Muscle layer of colon (tissue), 2 donors: ENCODE results near the gene PPP2R5A.
"Not testable (repeated sequence)": the region's sequence is repeated elsewhere in the genome, so short reads cannot be mapped to it uniquely, and the experiment has no call there.

ENCODE experiments used
- H3K27ac ChIP-seq: one replicate; pipeline ENCODE4 v1.7.0; 2013; ENCODE audit warnings: low read depth, mild to moderate bottlenecking, low read length, moderate library complexity
- H3K27me3 ChIP-seq, 2 donors: one replicate each; pipeline ENCODE4 v1.7.0; 2013; ENCODE audit warnings: low read length in 2 of 2, mild to moderate bottlenecking in 2 of 2; ENCODE audit not compliant: insufficient read depth in 2 of 2, control insufficient read depth in 1 of 2
- H3K36me3 ChIP-seq: one replicate; pipeline ENCODE4 v1.7.0; 2013; ENCODE audit warnings: mild to moderate bottlenecking, low read length; ENCODE audit not compliant: insufficient read depth
- H3K4me1 ChIP-seq: one replicate; pipeline ENCODE4 v1.7.0; 2013; ENCODE audit warnings: mild to moderate bottlenecking, low read length; ENCODE audit not compliant: insufficient read depth
- H3K4me3 ChIP-seq, 2 donors: one replicate each; pipeline ENCODE4 v1.7.0; 2013; ENCODE audit warnings: low read length in 2 of 2, low read depth in 1 of 2, mild to moderate bottlenecking in 1 of 2, moderate library complexity in 1 of 2
- H3K9ac ChIP-seq: one replicate; pipeline ENCODE4 v1.7.0; 2013; ENCODE audit warnings: low read length
- H3K9me3 ChIP-seq: one replicate; pipeline ENCODE4 v1.7.0; 2013; ENCODE audit warnings: mild to moderate bottlenecking, low read length
- donor health status: abdominal sarcoma.
- donor health status: Adenocarcinoma of cecum.

Gene PPP2R5A

GRCh38 chr1:212270564-212270963, 14.6 kb upstream of the PPP2R5A start:
- no peaks in the 10 kb centered on the region for H3K36me3 ChIP-seq
- H3K9ac ChIP-seq: no peak overlapping the region
- H3K9me3 ChIP-seq: no peaks in the 10 kb centered on the region
- no peaks in the 10 kb centered on the region for H3K4me1 ChIP-seq
- no peak overlapping the region for H3K27ac ChIP-seq
- no peaks in the 10 kb centered on the region for H3K27me3 ChIP-seq
- H3K4me3 ChIP-seq: no peak overlapping the region

- no peaks in the 10 kb centered on the region for H3K4me1 ChIP-seq
- no peak overlapping the region for H3K27ac ChIP-seq
- H3K9me3 ChIP-seq: no peaks in the 10 kb centered on the region
- H3K9ac ChIP-seq: no peak overlapping the region
- H3K27me3 ChIP-seq: no peaks in the 10 kb centered on the region
- H3K4me3 ChIP-seq: no peak overlapping the region
- no peaks in the 10 kb centered on the region for H3K36me3 ChIP-seq
Observed at GRCh38 chr1:212271234-212271633, 14.0 kb upstream of the PPP2R5A start.

- Histone ChIP-seq H3K9me3 (no peaks in the 10 kb centered on the region), H3K9ac (no peak overlapping the region), H3K4me3 (no peak overlapping the region), H3K36me3 (no peaks in the 10 kb centered on the region), H3K4me1 (no peaks in the 10 kb centered on the region), H3K27me3 (no peaks in the 10 kb centered on the region), H3K27ac (no peak overlapping the region)
Observed at GRCh38 chr1:212271823-212272485, 13.3 kb upstream of the PPP2R5A start.

- Histone ChIP-seq H3K4me1 (peaks cover 6% of the 10 kb centered on the region), H3K9ac (no peak overlapping the region), H3K9me3 (no peaks in the 10 kb centered on the region), H3K4me3 (no peak overlapping the region), H3K36me3 (no peaks in the 10 kb centered on the region), H3K27me3 (no peaks in the 10 kb centered on the region), H3K27ac (no peak overlapping the region)
Observed at GRCh38 chr1:212281590-212281989, 3.6 kb upstream of the PPP2R5A start.

GRCh38 chr1:212283741-212284140, 1.5 kb upstream of the PPP2R5A start:
- Histone ChIP-seq H3K9me3 (no peaks in the 10 kb centered on the region), H3K4me3 (peak overlapping the region in 1 of 2 donors; percentile 79), H3K36me3 (no peaks in the 10 kb centered on the region), H3K9ac (no peak overlapping the region), H3K4me1 (peaks cover 15% of the 10 kb centered on the region), H3K27me3 (no peaks in the 10 kb centered on the region), H3K27ac (no peak overlapping the region)

- Histone ChIP-seq H3K9ac (peak overlapping the region; percentile 76), H3K4me3 (peak overlapping the region; percentile 79 to 95), H3K27ac (peak overlapping the region; percentile 67), H3K36me3 (no peaks in the 10 kb centered on the region), H3K4me1 (peaks cover 16% of the 10 kb centered on the region), H3K9me3 (no peaks in the 10 kb centered on the region), H3K27me3 (no peaks in the 10 kb centered on the region)
Observed at GRCh38 chr1:212284332-212284743, 872 bp upstream of the PPP2R5A start.

- no peaks in the 10 kb centered on the region for H3K9me3 ChIP-seq
- peaks cover 20% of the 10 kb centered on the region for H3K4me1 ChIP-seq
- peak overlapping the region; percentile 94 to 98 for H3K4me3 ChIP-seq
- peak overlapping the region; percentile 83 for H3K9ac ChIP-seq
- no peaks in the 10 kb centered on the region for H3K36me3 ChIP-seq
- no peaks in the 10 kb centered on the region for H3K27me3 ChIP-seq
- H3K27ac ChIP-seq: peak overlapping the region; percentile 96
Observed at GRCh38 chr1:212285685-212286555, 710 bp downstream of the PPP2R5A start.

GRCh38 chr1:212286556-212287131, 1.4 kb downstream of the PPP2R5A start:
- peaks cover 27% of the 10 kb centered on the region for H3K4me1 ChIP-seq
- H3K36me3 ChIP-seq: no peaks in the 10 kb centered on the region
- H3K27me3 ChIP-seq: no peaks in the 10 kb centered on the region
- no peaks in the 10 kb centered on the region for H3K9me3 ChIP-seq
- H3K27ac ChIP-seq: peak overlapping the region; percentile 96
- H3K9ac ChIP-seq: peak overlapping the region; percentile 83
- peak overlapping the region; percentile 94 to 98 for H3K4me3 ChIP-seq

- peak overlapping the region; percentile 83 for H3K9ac ChIP-seq
- no peaks in the 10 kb centered on the region for H3K36me3 ChIP-seq
- peak overlapping the region; percentile 11 to 94 for H3K4me3 ChIP-seq
- H3K27me3 ChIP-seq: no peaks in the 10 kb centered on the region
- H3K4me1 ChIP-seq: peaks cover 35% of the 10 kb centered on the region
- H3K27ac ChIP-seq: no peak overlapping the region
- no peaks in the 10 kb centered on the region for H3K9me3 ChIP-seq
Observed at GRCh38 chr1:212287261-212287895, 2.2 kb downstream of the PPP2R5A start.

- H3K27me3 ChIP-seq, H3K36me3 ChIP-seq, H3K9me3 ChIP-seq, H3K9ac ChIP-seq, H3K27ac ChIP-seq: not testable (repeated sequence)
- H3K4me1 ChIP-seq: peaks cover 40% of the 10 kb centered on the region
- H3K4me3 ChIP-seq: peak overlapping the region in 1 of 2 donors; percentile 28
Observed at GRCh38 chr1:212287995-212288394, 2.8 kb downstream of the PPP2R5A start.

- H3K27ac ChIP-seq: no peak overlapping the region
- peak overlapping the region in 1 of 2 donors; percentile 28 for H3K4me3 ChIP-seq
- peaks cover 40% of the 10 kb centered on the region for H3K4me1 ChIP-seq
- no peaks in the 10 kb centered on the region for H3K9me3 ChIP-seq
- H3K27me3 ChIP-seq: no peaks in the 10 kb centered on the region
- H3K36me3 ChIP-seq: no peaks in the 10 kb centered on the region
- no peak overlapping the region for H3K9ac ChIP-seq
Observed at GRCh38 chr1:212288615-212289014, 3.4 kb downstream of the PPP2R5A start.
